IPS DF 4.7 (cell line): ENCODE data around the gene SH2B2.
"Not testable (repeated sequence)": the region's sequence is repeated elsewhere in the genome, so short reads cannot be mapped to it uniquely, and the experiment has no call there.

Source experiments
- DNase-seq: peaks from one replicate; pipeline ENCODE4 v3.0.0-alpha.2; 2013; ENCODE audit warnings: low spot score; ENCODE audit errors: extremely low read depth

Gene SH2B2

DNA sequence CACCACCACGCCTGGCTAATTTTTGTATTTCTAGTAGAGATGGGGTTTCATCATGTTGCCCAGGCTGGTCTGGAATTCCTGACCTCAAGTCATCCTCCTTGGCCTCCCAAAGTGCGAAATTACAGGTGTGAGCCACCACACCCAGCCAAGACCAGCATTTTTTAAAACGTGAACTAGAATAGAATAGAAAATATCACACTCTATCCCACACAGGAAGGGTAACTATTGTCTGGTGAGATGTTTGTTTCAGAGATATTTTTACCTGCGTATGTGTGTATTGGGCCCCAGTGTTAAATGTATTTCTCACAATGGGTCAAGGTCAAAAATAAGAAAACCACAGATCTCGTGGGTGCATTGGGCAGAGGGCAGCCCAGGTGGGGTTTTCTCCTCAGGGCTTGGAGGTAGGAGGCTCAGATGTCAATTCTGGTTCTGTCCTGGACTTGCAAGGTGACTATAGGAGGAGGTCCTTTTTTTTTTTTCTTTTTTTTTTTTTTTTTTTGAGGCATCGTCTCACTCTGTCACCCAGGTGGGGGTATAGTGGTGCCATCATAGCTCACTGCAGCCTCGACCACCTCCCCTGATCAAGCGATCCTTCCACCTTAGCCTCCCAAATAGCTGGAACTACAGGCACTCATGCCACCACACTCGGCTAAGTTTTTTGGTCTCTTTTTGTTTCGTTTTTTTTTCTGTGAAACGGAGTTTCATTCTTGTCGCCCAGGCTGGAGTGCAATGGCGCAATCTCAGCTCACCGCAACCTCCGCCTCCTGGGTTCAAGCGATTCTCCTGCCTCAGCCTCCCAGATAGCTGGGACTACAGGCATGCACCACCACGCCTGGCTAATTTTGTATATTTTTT lies 19.0 kb downstream of the SH2B2 start:
- DNase-seq: no peak

DNA sequence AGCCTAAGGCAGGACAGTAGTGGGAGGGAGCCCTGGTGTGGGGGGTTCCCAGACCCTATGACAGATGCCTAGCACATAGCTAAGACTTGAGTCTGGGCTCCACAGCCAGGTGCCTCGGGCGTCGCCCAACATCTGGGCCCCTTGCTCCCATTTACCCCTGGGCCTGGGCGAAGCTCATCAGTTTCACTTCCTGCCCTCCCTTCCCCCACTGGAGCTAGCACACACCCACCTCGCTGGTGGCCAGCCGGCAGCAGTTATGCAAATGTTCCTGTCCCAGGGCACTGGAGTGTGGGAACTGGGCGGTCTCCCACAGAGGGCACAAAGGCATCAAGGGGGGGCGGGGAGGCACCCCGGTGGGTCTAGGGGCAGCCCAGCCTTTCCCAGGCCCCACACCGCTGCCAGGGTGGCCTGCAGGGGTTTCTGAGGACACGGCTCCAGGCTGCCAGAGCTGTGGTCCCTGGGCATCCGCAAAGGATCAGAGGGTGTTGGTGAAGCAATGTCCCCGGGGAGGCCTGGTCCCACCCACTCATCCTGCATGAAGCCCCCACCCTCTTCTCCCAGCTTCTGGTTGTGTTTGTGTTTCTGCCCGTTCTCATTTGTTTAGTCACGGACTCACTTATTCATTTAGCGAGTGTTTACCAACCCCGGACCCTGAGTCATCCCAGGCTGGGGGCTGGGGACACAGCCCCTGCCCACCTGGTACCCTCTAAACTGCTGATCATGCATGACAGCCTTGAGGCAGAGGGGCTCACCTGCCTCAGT lies 20.4 kb downstream of the SH2B2 start:
- no peak for DNase-seq

DNA sequence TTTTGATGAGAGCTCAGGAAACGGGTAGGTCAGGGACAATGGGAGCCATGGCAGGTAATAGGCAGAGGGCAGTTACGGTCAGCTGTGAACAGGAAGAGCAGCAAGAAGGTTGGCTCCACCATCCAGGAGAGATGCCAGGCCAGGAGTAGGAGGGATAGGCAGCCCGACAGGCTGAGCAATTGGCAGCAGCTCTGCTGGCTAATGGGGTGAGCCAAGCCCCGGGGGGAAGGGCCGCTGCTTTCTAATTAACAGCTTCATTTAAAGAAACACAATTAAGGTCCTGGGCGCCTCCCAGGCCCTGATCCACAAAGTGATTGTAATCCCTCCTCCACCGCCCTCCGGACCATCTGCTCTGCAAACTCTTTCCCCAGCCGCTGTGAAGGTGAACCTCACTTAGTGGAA lies 23.7 kb downstream of the SH2B2 start:
- no peak for DNase-seq

DNA sequence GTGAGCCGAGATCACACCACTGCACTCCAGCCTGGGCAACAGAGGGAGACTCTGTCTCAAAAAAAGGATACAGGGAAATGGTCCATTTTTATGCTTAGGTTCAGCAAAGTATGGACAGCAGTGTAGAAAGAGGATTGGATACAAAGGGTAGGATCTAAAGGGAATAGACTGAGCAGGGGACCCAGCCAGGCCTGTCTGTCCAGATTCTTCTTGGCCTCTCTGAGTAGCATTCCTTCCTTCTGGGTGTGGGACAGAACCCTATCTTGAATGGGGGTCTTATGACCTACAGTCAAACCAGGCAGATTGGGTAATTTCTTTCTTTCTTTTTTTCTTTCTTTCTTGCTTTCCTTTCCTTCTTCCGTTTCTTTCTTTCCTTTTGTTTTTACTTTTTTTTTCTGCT lies 25.6 kb downstream of the SH2B2 start:
- DNase-seq: no peak

DNA sequence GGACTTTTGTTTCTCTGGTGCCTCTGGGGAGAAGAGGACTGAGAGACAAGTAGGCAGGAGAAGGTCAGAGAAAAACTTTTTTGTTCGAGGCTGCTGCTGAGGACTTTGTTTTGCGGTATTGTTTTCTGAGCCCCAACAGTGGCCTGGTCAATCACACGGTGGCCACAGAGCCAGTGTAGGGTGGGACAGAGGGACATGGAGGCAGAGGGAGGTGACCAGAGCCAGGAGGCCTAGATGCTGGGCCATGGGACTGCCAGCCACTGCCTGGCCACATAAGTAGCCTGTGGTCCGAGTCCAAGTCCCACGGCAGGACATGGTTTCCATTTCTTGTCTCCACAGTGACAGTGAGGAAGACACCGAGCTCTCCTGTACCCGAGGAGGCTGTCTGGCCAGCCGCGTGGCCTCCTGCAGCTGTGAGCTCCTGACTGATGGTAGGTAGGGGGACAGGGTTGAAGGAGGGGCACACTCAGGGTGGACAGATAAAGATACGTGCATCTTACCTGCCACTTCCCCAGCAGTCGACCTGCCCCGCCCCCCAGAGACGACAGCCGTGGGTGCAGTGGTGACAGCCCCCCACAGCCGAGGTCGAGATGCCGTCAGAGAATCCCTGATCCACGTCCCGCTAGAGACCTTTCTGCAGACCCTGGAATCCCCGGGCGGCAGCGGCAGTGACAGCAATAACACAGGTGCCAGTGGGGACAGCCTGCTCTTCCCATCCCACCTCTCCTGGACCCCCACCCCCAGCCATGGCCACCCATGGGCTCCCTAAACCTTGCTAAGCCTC lies 27.5 kb downstream of the SH2B2 start:
- DNase-seq: no peak

DNA sequence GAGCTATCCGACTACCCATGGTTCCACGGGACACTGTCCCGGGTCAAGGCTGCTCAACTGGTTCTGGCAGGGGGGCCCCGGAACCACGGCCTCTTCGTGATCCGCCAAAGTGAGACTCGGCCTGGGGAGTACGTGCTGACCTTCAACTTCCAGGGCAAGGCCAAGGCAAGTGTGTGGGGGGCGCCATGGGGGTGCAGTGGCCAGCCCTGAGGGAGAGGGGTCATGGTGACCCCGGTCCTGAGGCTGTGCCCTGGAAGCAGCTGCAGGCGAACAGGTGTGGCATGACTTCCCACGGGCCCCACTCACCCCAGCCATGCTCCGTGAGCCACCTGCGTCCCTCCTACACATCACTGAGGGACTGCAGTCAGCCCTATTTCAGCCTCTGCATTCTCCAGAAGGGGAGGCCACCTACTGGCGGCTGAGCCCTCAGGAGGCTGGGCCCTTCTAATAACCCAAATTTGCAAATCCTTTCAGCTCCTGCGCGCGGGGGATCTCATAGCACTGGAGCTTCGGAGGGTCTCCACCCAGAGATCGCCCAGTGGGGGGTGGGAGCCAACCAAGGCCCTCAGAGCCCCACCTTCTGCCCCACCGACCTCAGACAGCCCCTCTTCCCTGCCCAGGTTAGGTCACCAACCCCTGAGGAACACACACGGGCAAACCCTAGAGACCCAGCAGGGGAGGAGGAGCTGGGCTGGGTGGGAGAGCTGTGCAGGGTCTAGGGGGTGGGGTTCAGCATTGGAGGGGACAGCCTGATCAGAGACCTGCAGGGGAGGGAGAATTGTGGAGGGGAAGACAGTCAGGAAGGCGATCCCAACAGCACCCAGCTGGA lies 30.8 kb downstream of the SH2B2 start:
- DNase-seq: no peak

DNA sequence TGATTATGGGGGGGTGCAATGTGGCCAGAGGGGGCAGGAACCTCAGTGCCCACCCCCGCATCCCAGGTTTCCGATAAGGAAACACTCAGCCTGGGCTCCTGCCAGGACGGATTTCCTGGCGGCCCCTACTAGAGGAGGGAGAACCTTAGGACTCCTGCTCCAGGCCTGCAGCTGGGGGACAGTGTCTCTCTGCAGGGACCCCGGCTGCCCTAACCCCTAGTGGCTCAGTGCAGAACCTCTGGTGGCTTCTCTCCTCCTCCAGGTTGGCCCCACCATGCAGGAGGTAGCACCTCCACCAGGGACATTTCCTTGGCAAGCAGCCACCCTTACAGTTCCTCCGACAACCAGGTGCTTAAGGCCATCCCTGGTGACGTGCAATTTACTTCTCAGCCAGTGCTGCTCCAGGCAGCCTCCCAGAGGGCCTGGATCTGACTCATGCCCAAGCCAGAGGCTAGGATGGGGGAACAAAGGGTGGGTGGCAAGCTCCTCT lies 31.9 kb downstream of the SH2B2 start:
- no peak for DNase-seq

DNA sequence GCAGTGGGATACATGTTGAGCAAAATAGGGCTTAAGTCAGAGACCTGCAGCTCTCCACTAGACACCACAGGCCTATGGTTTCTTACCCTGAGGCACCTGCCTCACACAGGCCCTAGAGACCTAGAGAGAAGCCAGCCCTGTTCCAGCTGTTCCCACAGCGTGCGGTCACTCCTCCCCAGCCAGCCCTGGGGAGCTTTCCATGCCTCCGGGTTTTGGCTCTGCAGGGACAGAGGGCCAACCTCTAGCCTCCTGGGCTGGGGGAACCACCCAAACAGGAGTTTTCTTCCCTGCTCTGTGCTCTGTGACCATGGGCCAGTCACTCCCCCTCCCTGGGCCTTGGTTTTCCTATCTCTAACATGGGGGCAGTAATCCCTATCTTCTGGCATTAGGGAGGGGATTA lies 33.0 kb downstream of the SH2B2 start:
- DNase-seq: no peak

DNA sequence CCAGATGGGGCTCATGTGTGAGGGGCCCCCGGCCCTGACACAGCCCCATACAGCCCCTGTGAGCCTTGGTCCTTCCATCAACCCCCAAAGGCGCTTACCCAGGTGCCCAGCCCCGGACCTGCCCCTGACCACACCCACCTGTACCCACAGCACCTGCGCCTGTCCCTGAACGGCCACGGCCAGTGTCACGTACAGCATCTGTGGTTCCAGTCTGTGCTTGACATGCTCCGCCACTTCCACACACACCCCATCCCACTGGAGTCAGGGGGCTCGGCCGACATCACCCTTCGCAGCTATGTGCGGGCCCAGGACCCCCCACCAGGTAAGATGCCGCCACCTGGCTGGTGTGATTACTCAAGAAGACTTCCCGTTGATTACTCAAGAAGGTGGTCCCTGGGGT lies 33.5 kb downstream of the SH2B2 start:
- no peak for DNase-seq

DNA sequence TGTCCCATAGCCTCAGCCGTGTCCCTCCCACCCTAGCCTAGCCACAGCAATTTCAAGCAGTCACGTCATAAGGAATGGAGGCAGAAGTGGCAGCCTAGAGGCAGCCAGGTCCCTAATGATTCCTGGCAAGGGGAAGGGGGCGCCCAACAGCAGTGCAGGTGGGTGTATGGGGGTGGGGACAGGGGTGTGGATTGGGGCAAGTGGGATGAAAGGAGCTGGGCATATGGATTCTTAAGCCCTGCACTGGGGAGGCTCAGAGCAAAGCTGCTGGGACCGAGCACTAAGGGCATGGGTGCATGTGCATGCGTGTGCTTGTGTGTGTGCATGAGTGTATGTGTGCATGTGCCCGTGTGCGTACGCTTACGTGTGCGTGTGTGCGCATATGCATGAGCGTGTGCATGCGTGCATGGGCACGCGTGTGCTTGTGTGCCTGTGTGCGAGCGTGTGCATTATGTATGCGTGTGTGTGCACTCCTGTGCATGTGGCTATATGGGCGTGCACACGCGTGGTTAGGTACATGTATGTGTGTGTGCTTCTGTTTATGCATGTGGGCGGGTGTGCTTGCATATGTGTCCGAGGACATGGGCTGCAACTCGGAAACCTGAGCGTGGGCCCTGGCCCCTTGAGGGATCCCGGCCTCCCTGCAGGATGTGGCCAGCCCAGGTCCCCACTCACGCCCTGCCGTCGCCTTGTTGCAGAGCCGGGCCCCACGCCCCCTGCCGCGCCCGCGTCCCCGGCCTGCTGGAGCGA lies 34.1 kb downstream of the SH2B2 start:
- no peak for DNase-seq

DNA sequence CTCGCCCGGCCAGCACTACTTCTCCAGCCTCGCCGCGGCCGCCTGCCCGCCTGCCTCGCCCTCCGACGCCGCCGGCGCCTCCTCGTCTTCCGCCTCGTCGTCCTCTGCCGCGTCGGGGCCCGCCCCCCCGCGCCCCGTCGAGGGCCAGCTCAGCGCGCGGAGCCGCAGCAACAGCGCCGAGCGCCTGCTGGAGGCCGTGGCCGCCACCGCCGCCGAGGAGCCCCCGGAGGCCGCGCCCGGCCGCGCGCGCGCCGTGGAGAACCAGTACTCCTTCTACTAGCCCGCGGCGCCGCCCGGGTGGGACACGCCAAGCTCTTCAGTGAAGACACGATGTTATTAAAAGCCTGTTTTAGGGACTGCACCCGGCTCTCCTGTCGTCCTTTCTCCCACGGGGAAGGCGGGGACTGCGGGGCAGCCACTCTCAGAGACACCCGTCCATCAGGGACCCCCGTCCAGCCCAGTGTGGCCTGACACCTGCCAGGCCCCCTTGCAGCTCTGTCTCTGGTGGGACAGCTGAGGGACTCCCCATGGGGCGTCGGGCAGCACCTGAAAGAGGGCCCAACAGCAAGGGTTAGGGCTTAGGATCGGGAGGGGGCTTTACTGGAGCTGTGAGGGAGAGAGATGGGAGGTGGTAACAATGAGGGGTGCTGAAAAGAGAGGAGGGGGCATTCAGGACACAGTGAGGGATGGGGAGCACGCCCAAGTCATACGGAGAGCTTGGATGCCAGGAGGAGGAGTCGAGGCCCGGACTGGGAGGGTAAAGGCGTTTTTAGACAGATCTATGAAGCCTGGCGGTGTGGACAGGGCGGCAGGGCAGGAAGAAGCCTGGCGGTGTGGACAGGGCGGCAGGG lies 34.9 kb downstream of the SH2B2 start:
- no peak for DNase-seq

DNA sequence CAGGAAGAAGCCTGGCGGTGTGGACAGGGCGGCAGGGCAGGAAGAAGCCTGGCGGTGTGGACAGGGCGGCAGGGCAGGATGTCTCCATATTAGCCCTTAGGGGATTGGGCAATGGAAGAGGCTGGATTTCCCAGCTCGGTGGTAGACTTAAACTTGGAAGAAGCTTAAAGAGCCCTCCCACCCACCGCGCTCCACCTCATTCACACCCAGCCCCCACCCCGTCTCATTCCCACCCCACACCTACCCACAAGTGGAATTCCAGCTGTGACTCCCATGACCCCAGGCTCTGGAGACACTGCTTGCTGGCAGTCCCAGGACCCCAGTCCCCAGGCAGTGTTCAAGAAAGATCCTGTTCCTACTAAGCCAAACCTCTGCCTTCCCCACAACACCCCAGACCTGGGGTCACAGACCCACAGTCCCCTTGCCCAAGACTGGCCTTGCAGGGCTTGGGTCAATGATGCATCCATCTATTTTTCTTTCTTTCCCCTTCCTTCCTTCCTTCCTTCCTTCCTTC lies 35.6 kb downstream of the SH2B2 start:
- DNase-seq: no peak

DNA sequence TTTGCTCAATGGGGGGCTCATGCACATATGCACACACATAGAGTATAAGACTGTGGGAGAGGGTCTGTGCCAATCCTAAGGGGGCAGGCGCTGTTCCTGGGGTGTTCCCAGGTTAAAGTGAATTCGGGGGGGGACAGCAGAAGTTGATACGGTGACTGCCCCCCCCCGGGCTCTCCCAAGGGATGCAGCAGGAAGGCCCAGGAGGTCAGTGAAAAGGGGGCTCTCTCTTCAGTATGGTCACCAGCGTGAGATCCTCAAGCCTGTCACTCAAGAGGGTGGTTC lies 37.2 kb downstream of the SH2B2 start:
- no peak for DNase-seq

DNA sequence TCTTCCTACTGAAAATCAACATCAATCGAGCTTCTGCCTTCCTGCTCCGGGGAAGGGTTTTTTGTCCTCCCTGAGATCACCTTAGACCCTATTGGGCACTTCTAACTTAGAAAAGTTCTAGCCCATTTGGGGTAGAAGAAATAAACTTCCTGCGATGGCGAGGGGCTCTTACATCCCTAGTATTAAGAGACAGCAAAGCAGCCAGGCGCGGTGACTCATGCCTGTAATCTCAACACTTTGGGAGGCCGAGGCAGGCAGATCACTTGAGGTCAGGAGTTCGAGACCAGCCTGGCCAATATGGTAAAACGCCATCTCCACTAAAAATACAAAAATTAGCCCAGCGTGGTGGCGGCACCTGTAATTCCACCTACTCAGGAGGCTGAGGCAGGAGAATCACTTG lies 38.4 kb downstream of the SH2B2 start:
- not testable (repeated sequence) for DNase-seq

DNA sequence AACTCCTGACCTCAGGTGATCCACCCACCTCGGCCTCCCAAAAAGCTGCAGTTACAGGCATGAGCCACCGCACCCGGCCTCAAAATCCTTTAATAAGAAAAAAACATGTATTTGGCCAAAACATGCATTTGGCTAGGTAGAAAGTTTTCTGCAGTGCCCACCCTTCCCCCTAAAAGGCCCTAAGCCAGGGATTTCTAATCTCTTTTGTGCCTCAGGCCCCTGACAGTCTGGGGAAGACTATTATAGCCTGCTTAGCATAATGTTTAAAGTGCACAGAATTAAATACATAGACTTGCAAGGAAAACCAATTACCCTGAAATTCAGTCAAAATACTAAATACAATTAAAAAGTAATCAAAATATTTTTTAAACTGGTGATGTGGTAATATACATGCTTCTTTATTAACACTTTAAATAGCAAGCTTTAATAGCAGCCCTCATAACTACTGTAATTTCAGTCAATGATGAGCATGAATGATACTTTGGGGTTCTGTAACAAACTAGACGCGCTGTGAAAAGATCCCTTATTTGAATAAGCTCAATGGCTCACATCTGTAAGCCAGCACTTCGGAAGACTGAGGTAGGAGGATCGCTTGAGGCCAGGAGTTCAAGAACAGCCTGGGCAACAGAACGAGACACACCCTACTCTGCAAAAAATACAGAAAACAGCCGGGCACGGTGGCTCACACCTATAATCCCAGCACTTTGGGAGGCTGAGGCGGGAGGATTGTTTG lies 39.7 kb downstream of the SH2B2 start:
- no peak for DNase-seq

DNA sequence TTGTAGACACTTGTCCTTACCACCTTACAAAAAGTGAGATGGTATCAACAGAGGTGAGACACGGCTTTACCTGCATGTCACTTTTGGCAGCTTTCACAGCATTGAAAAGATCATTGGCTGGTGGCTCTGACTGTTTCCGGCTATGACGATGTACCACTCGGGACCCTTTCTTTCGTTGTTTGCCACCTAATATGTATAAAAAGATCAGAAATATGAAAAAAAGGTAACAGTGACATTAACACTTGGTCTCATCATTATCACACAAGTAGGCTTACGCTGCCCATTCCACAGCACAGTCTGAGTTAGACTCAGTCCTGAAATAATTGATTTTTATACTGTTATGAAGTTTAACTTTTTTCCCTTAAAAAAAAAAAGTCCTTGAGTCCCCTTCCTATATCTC lies 40.5 kb downstream of the SH2B2 start:
- not testable (repeated sequence) for DNase-seq

DNA sequence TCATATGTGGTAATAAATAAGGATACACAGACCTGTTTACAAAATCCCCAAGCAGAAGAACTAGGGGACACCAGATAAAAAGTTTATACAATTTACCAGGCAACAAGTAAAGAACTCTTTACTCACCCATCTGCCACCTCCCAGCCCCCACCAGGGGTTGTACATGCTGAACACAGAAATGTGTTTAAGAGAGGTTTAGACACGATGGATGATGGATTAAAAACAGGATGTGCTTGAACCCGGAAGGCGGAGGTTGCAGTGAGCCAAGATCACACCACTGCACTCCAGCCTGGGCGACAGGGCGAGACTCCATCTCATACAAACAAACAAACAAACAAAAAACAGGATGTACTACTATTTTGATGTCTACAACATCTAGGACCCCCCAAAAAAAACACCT lies 42.2 kb downstream of the SH2B2 start:
- not testable (repeated sequence) for DNase-seq

DNA sequence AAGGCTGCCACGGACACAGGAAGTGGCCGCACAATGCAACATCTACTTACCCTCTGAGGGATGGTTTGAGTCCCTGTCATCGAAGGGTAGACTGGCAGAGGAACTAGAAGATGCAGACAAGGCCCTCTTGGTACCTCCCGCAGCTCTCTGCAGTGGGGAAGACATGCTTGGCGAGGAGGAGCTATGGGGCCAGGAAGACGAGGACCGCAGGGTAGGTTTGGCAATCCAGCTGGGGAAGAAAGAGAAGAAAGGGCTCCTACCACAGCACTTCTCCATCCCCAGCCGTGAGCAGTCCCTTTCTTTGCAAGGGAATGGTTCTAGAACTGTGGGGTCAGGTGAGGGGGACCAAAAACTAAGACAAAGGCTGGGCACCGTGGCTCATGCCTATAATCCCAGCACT lies 42.7 kb downstream of the SH2B2 start:
- not testable (repeated sequence) for DNase-seq
